ENCODE data around the gene LYRM9.
"Not testable (repeated sequence)": the region's sequence is repeated elsewhere in the genome, so short reads cannot be mapped to it uniquely, and the experiment has no call there.

Gene LYRM9

DNA sequence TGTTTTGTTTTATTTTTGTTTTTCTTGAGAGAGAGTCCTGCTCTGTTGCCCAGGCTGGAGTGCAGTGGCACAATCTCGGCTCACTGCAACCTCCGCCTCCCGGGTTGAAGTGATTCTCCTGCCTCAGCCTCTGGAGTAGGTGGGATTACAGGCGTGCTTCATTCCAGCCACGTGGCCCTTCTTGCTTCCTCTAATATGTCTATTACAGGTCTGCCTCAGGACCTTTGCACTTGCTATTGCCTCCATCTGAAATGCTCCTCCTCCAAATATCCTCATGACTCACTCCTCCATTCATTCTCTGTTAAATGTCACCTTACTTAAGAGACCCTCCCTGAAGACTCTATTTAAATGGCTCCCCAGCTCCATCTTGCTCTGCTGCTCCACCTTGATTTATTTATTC, 39.0 kb downstream of the LYRM9 start:
- TF ChIP-seq, protein P1, sequence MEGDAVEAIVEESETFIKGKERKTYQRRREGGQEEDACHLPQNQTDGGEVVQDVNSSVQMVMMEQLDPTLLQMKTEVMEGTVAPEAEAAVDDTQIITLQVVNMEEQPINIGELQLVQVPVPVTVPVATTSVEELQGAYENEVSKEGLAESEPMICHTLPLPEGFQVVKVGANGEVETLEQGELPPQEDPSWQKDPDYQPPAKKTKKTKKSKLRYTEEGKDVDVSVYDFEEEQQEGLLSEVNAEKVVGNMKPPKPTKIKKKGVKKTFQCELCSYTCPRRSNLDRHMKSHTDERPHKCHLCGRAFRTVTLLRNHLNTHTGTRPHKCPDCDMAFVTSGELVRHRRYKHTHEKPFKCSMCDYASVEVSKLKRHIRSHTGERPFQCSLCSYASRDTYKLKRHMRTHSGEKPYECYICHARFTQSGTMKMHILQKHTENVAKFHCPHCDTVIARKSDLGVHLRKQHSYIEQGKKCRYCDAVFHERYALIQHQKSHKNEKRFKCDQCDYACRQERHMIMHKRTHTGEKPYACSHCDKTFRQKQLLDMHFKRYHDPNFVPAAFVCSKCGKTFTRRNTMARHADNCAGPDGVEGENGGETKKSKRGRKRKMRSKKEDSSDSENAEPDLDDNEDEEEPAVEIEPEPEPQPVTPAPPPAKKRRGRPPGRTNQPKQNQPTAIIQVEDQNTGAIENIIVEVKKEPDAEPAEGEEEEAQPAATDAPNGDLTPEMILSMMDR (IDR thresholded peaks at IDR 0.05; ENCODE audit: insufficient read depth, low read depth, low read length, missing control alignments): no peak
- H3K4me3 ChIP-seq (ENCODE audit: low read depth, low read length): no peak overlapping the region
- no peak for DNase-seq (ENCODE audit: low read depth)

DNA sequence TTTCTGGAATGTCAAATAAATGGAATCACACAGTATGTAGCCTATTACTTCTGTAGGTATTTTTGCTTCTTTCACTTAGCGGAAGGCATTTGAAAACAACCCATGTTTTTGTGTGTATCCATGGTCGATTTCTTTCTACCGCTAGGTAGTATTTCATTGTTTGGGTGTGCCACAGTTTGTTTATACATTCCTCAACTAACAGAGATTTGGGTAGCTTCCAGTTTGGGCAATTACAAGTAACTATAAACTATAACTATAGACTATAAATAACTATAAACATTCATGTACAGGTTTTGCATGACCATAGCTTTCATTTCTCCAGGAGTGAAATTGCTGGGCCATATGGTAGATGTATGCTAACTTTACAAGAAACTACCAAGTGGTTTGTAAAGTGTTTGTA, 40.1 kb downstream of the LYRM9 start:
- TF ChIP-seq, protein P1 (IDR thresholded peaks at IDR 0.05; ENCODE audit: insufficient read depth, low read depth, low read length, missing control alignments): no peak
- H3K4me3 ChIP-seq (ENCODE audit: low read depth, low read length): no peak overlapping the region
- no peak for DNase-seq (ENCODE audit: low read depth)

DNA sequence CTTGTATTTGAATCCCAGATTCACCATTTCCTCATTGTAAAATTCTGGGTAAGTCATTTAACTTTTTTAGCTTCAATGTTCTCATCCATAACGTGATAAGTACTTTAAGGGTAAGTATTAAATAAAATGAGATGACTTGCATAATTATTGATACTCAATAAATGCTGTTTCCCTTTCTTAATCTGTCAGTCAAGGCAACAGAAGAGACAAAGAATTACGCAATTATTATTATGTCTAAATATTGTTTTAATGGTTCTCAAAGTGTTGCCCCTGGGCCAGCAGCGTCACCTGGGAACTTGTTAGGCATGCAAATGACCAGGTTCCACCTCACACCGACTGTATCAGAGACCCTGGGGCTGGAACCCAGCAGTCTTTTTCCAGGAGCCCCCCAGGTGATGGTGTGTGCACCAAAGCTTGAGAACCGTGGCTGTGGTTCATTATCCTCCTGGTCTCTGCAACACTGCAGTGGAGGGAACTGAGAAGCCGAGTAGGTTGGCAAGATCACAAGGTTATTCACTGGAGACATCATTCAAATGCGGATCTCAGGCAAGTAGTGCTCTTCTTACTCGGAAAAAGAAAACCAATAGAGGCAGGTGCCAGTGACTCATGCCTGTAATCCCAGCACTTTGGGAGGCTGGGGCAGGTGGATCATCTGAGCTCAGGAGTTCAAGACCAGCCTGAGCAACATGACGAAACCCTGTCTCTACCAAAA, 43.5 kb downstream of the LYRM9 start:
- no peak overlapping the region for H3K4me3 ChIP-seq (ENCODE audit: low read depth, low read length)
- no peak for DNase-seq (ENCODE audit: low read depth)
- TF ChIP-seq, protein P1 (IDR thresholded peaks at IDR 0.05; ENCODE audit: insufficient read depth, low read depth, low read length, missing control alignments): no peak

DNA sequence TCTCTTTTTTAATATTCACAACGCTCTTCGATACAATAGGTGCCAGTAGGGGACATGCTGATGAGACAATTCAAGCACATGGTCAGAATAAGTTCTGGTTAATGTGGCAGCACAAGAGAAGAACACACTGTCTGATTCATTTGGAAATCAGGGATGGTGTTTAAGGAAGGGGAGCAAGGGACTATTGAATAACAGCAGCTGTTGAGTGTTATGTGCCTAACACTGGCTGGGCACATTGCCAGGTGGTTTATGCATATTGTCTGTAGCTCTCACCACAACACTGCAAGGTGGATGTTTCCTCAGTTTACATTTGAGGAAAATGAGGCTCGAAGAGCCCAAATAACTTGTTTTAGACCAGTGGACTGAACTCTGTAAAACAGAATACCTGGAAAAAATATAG, 44.2 kb downstream of the LYRM9 start:
- no peak overlapping the region for H3K4me3 ChIP-seq (ENCODE audit: low read depth, low read length)
- DNase-seq (ENCODE audit: low read depth): no peak
- TF ChIP-seq, protein P1 (IDR thresholded peaks at IDR 0.05; ENCODE audit: insufficient read depth, low read depth, low read length, missing control alignments): no peak

DNA sequence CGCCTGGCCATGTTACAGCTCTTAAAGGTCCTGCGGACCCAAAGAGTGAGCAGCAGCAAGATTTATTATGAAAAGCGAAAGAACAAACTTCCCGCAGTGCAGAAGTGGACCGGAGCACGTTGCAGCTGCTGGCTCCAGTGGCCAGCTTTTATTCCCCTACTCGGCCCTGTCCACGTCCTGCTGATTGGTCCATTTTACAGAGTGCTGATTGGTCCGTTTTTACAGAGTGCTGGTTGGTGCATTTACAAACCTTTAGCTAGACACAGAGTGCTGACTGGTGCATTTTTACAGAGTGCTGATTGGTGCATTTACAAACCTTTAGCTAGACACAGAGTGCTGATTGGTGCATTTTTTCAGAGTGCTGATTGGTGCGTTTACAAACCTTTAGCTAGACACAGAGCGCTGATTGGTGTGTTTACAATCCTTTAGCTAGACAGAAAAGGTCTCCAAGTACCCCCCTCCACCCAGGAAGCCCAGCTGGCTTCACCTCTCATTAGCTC, 46.3 kb downstream of the LYRM9 start:
- not testable (repeated sequence) for H3K4me3 ChIP-seq (ENCODE audit: low read depth, low read length)

DNA sequence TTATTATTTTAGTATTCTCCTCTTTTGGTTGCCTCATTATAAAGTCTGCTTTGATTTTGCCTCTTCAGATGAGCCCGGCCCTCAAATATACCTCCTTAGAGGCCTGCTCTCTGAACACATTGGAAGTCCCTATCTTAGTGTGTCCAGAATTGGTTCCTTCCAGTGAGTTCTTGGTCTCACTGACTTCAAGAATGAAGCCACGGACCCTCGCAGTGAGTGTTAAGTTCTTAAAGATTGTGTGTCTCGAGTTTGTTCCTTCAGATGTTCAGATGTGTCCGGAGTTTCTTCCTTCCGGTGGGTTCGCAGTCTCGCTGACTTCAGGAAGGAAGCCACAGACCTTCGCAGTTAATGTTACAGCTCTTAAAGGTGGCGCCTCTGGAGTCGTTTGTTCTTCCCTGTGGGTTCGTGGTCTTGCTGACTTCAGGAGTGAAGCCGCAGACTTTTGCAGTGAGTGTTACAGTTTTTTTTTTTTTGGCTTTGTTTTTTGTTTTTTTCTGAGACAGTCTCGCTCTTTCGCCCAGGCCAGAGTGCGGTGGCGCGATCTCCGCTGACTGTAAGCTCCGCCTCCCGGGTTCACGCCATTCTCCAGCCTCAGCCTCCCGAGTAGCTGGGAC, 47.0 kb downstream of the LYRM9 start:
- no peak overlapping the region for H3K4me3 ChIP-seq (ENCODE audit: low read depth, low read length)
- TF ChIP-seq, protein P1 (IDR thresholded peaks at IDR 0.05; ENCODE audit: insufficient read depth, low read depth, low read length, missing control alignments): no peak
- DNase-seq (ENCODE audit: low read depth): no peak

More for the DNA sequence above, 46.3 kb downstream of the LYRM9 start:
- DNase-seq (ENCODE audit: low read depth): not testable (repeated sequence)

DNA sequence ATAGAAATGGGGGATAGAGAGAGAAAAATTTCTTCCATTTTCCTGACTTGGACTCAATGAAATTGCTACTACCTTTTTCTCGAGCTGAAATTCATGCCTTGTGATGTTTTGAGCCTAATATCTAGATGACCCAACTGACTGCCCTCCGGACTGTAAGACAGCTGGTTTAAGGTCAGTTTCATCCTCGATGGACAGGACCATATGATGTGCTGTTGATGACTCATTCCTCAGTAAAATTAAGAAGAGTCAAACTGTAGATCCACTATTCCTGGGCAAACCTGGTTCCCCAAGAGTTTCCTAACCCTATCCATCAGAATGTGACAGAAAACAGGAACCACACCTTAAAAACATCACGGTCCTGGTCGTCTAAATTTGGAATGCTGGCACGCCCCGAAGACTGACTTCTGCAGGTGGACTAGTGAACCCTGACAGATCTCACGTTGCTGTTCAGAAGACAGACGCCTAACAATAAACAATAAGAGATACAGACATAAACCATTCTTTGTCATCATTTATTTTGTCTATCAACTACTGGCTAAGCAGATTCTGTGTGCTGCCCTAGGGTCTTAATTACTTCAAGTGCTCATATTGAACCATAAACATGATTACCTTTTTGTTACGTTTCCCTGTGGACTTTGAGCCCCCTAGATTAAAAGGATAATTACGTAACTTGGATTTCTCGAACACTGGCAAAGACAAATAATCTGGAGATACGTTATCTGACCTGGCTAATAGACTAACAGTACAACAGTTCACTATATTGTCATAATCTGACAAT, 47.7 kb downstream of the LYRM9 start:
- TF ChIP-seq, protein P1 (IDR thresholded peaks at IDR 0.05; ENCODE audit: insufficient read depth, low read depth, low read length, missing control alignments): no peak
- DNase-seq (ENCODE audit: low read depth): no peak
- H3K4me3 ChIP-seq (ENCODE audit: low read depth, low read length): no peak overlapping the region

Data from GM12865 (cell line).